Stimulated activated naive CD8-positive, alpha-beta T cell treated with anti-CD3 and anti-CD28 coated beads, Interleukin-15, amount 100 ng/mL, for 72 hours (primary cell): ENCODE data around the gene DCDC1.

Source experiments
- ATAC-seq: fragments of 150-1000 bp; cut with Tn5 transposase; 2 replicates; pipeline ENCODE4 v1.10.0; 2021; ENCODE audit warnings: mild to moderate bottlenecking, moderate library complexity
- DNase-seq, 2 donors: peaks; one replicate each; pipeline ENCODE4 v3.0.0; 2021 to 2022
- H3K27ac Mint-ChIP-seq, 2 donors: one replicate each; pipeline ENCODE4 v1.8.0; 2022; ENCODE audit warnings: mild to moderate bottlenecking in 2 of 2, mixed read lengths in 2 of 2, moderate library complexity in 2 of 2
- H3K27me3 Mint-ChIP-seq: one replicate; pipeline ENCODE4 v1.8.0; 2022; ENCODE audit warnings: mixed read lengths
- H3K4me1 Mint-ChIP-seq: one replicate; pipeline ENCODE4 v1.8.0; 2022; ENCODE audit warnings: mild to moderate bottlenecking, mixed read lengths
- H3K4me3 Mint-ChIP-seq, 2 donors: one replicate each; pipeline ENCODE4 v1.8.0; 2022; ENCODE audit warnings: mild to moderate bottlenecking in 2 of 2, mixed read lengths in 2 of 2, moderate library complexity in 1 of 2
- H3K9me3 Mint-ChIP-seq, 2 donors: one replicate each; pipeline ENCODE4 v1.8.0; 2022; ENCODE audit warnings: mixed read lengths in 2 of 2

Gene DCDC1

DNA sequence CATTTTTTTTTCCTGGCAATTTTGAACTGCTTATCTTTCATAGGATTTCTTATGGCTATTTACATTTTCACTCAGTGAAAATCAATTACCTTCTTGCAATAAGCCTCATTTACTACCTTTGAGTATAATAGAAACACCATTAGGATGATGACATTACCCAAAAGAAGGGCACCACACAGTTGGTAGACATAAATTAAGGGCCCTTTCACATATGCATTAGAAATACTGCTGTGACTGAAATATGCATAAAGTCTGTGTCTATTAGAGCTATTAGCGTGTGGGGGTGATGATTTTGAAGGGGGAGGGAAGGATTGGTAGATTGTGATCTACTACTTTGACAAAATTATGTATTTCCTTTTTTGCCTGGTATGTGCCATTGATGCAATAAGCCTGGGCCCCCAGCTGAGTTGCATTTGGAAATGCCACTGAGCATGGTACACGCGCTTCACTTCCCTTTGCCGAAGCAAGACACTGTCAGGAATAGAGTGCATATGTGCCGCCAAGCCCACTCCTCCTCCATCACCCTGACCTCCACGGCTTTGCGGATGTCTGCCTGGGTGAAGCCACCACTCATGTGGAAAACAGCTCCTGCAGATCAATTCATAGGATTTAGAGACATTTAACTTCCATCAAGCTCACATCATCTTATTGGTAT is 339.3 kb downstream of the DCDC1 start:
- H3K4me3 Mint-ChIP-seq, result no peak overlapping the region

GRCh38 chr11:31026315-31026714 is 343.2 kb downstream of the DCDC1 start:
- no peaks in the 10 kb centered on the region for H3K27me3 Mint-ChIP-seq

More for the DNA sequence above, 339.3 kb downstream of the DCDC1 start:
- Mint-ChIP-seq H3K27ac (no peak overlapping the region), H3K9me3 (no peaks in the 10 kb centered on the region), H3K27me3 (no peaks in the 10 kb centered on the region), H3K4me1 (no peaks in the 10 kb centered on the region)
- no peak for ATAC-seq
- no peak for DNase-seq

GRCh38 chr11:31022080-31022479 is 347.5 kb downstream of the DCDC1 start:
- Mint-ChIP-seq H3K9me3 (no peaks in the 10 kb centered on the region), H3K4me1 (no peaks in the 10 kb centered on the region), H3K27ac (no peak overlapping the region), H3K27me3 (no peaks in the 10 kb centered on the region), H3K4me3 (no peak overlapping the region)
- ATAC-seq, result no peak
- DNase-seq, result no peak

More at GRCh38 chr11:31026315-31026714, 343.2 kb downstream of the DCDC1 start:
- ATAC-seq (no peak), DNase-seq (no peak)
- Mint-ChIP-seq H3K4me3 (no peak overlapping the region), H3K4me1 (no peaks in the 10 kb centered on the region), H3K27ac (no peak overlapping the region), H3K9me3 (no peaks in the 10 kb centered on the region)

GRCh38 chr11:31019786-31020185 is 349.8 kb downstream of the DCDC1 start:
- ATAC-seq, result no peak
- H3K4me3 Mint-ChIP-seq, result no peak overlapping the region
- no peak overlapping the region for H3K27ac Mint-ChIP-seq
- no peaks in the 10 kb centered on the region for H3K27me3 Mint-ChIP-seq
- DNase-seq, result no peak
- H3K9me3 Mint-ChIP-seq, result no peaks in the 10 kb centered on the region
- H3K4me1 Mint-ChIP-seq, result no peaks in the 10 kb centered on the region

DNA sequence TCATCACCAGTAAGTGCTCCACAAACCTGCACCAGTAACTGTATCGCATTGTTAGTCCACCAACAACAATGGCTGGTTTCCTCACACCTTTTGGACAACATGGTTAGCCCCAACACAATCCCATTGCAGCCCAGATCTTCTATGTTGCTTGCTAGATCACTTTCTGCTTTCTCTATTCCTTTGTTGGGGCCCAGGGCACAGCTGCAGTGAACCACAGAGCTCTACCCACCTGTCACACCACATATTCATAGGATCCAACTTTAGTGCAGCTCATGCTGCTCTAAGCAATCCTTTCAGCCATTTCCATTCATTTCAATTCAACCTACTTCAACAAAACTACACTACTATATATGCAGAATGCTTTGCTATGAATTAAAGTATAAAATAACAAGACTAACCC is 364.3 kb downstream of the DCDC1 start:
- no peaks in the 10 kb centered on the region for H3K4me1 Mint-ChIP-seq

DNA sequence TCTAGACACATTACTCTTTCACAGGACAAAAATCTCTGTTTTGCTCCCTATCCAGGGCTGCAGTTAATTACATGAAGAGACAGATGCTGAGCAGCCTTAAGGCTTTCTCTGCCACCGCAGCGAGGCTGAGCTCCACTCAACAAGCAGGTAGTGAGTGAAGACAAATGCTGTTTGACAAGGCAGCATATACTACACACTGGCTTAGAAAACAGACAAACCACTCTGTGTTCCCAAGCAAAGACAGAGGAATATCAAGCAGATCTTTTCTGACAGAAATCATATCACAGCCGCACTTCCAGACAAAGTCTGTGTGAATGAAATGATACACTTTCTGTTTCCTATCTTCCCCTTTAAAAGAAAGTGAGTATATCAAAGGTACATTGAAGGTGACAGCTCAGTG is 368.1 kb downstream of the DCDC1 start:
- H3K27me3 Mint-ChIP-seq, result no peaks in the 10 kb centered on the region
- ATAC-seq (no peak), DNase-seq (no peak)
- no peak overlapping the region for H3K4me3 Mint-ChIP-seq
- no peaks in the 10 kb centered on the region for H3K4me1 Mint-ChIP-seq
- H3K27ac Mint-ChIP-seq, result no peak overlapping the region
- H3K9me3 Mint-ChIP-seq, result no peaks in the 10 kb centered on the region

More for the DNA sequence above, 364.3 kb downstream of the DCDC1 start:
- Mint-ChIP-seq H3K27me3 (no peaks in the 10 kb centered on the region), H3K27ac (no peak overlapping the region), H3K4me3 (no peak overlapping the region), H3K9me3 (no peaks in the 10 kb centered on the region)
- no peak for DNase-seq
- ATAC-seq, result no peak

GRCh38 chr11:31000381-31000780 is 369.2 kb downstream of the DCDC1 start:
- no peaks in the 10 kb centered on the region for H3K9me3 Mint-ChIP-seq
- no peaks in the 10 kb centered on the region for H3K27me3 Mint-ChIP-seq
- ATAC-seq (no peak), DNase-seq (no peak)
- H3K4me1 Mint-ChIP-seq, result no peaks in the 10 kb centered on the region
- no peak overlapping the region for H3K27ac Mint-ChIP-seq
- no peak overlapping the region for H3K4me3 Mint-ChIP-seq

DNA sequence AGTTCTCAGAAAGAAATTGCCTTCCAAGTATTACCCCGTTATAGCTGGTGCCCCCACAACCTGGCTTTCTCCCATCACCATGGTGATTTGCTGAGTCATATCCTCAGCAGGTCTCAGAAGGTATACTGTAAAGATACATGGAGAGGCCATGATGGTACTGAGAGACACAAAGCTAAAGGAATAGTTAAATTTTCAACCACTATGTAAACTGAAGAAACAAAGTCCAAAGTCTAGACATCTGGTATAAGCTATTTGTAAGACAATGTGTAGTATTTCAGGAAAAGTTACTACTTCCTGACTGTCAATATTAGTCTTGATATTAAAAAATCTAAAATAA is 377.1 kb downstream of the DCDC1 start:
- Mint-ChIP-seq H3K27me3 (no peaks in the 10 kb centered on the region), H3K4me1 (no peaks in the 10 kb centered on the region), H3K4me3 (no peak overlapping the region), H3K9me3 (no peaks in the 10 kb centered on the region), H3K27ac (no peak overlapping the region)
- ATAC-seq (peak; percentile 35), DNase-seq (no peak)

GRCh38 chr11:30991802-30992512 is 377.6 kb downstream of the DCDC1 start:
- ATAC-seq (no peak), DNase-seq (no peak)
- H3K27me3 Mint-ChIP-seq, result no peaks in the 10 kb centered on the region
- no peak overlapping the region for H3K27ac Mint-ChIP-seq
- no peak overlapping the region for H3K4me3 Mint-ChIP-seq
- no peaks in the 10 kb centered on the region for H3K9me3 Mint-ChIP-seq
- H3K4me1 Mint-ChIP-seq, result no peaks in the 10 kb centered on the region

DNA sequence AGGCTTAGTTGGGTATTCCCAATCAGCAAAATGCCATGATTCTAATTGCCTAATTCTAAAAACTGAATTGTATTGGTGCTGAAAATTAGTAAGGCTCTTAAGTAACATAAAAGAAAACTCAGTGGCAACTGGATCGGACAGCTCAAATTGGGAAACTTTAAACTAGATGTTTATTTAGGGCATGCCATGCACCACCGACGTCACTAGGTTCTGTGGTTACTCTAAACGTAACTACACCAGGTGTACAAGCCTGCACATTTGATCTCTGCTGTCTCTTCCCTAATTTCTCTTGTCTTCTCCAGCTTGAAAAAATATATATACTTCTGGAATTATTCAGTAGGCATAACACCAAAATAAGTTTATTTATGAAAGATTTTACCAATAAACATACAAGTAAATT is 378.2 kb downstream of the DCDC1 start:
- no peaks in the 10 kb centered on the region for H3K4me1 Mint-ChIP-seq
- no peaks in the 10 kb centered on the region for H3K27me3 Mint-ChIP-seq
- no peak for DNase-seq
- H3K9me3 Mint-ChIP-seq, result no peaks in the 10 kb centered on the region
- H3K4me3 Mint-ChIP-seq, result no peak overlapping the region
- no peak for ATAC-seq
- no peak overlapping the region for H3K27ac Mint-ChIP-seq

DNA sequence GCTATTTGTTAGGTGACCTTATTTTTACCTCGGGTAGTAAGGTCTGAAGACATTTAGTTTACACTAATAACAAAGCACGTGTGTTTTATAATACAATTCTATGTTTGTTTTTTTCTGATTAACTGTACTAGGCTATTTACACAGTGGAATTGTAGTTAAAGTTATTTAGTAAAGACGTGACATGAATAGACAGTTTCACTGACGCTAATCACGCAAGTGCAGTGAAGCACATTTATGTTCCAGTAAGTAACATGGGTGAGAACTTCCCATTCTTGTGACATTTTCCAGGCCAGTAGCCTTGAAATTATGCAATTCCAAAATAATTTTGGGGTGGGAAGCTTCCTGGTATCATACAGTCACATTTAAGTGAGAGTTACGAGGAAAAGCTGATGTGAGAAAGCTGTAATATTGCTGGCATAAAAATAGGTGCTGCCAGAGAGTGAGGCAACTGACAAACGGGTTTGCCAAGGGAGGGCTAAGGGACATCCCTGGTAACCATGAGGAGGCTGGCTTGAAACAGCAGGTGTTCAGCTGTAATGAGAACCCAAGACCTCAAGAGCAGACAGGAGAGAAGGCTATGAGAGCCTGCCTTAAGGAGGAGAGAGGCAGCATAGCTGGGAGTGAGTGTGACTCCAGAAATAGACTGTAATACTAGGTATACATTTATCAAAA is 378.8 kb downstream of the DCDC1 start:
- no peak overlapping the region for H3K4me3 Mint-ChIP-seq
- H3K9me3 Mint-ChIP-seq, result no peaks in the 10 kb centered on the region
- H3K27ac Mint-ChIP-seq, result no peak overlapping the region
- no peaks in the 10 kb centered on the region for H3K4me1 Mint-ChIP-seq
- DNase-seq, result no peak
- no peak for ATAC-seq
- no peaks in the 10 kb centered on the region for H3K27me3 Mint-ChIP-seq

- Mint-ChIP-seq H3K4me3 (no peak overlapping the region), H3K4me1 (no peaks in the 10 kb centered on the region), H3K27me3 (no peaks in the 10 kb centered on the region), H3K27ac (no peak overlapping the region), H3K9me3 (no peaks in the 10 kb centered on the region)
- DNase-seq (no peak), ATAC-seq (no peak)
Observed at GRCh38 chr11:30987819-30988218, 381.7 kb downstream of the DCDC1 start.

DNA sequence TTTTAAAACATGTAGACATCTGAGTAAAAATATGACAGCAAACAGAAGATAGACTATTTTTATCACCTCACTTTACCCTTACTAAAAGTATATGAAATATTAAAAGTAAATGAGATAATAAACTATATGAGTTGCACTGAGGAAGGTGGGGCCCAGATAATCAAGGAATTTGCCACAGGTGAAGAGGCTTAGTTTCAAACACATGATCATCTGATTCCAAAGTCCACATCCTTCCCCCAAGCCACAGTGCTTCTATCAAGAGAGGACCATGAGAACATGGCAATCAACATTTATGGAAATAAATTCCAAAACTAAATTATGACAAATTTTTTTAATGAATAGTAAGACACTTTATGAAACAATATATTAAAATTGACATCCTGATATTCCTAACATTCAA is 384.0 kb downstream of the DCDC1 start:
- DNase-seq, result no peak
- H3K4me1 Mint-ChIP-seq, result no peaks in the 10 kb centered on the region
- H3K27me3 Mint-ChIP-seq, result no peaks in the 10 kb centered on the region
- H3K27ac Mint-ChIP-seq, result no peak overlapping the region
- H3K4me3 Mint-ChIP-seq, result no peak overlapping the region
- ATAC-seq, result no peak
- H3K9me3 Mint-ChIP-seq, result no peaks in the 10 kb centered on the region

GRCh38 chr11:30984827-30985226 is 384.7 kb downstream of the DCDC1 start:
- H3K4me3 Mint-ChIP-seq, result no peak overlapping the region
- DNase-seq (no peak), ATAC-seq (no peak)
- H3K9me3 Mint-ChIP-seq, result no peaks in the 10 kb centered on the region
- no peak overlapping the region for H3K27ac Mint-ChIP-seq
- H3K27me3 Mint-ChIP-seq, result no peaks in the 10 kb centered on the region
- H3K4me1 Mint-ChIP-seq, result no peaks in the 10 kb centered on the region

DNA sequence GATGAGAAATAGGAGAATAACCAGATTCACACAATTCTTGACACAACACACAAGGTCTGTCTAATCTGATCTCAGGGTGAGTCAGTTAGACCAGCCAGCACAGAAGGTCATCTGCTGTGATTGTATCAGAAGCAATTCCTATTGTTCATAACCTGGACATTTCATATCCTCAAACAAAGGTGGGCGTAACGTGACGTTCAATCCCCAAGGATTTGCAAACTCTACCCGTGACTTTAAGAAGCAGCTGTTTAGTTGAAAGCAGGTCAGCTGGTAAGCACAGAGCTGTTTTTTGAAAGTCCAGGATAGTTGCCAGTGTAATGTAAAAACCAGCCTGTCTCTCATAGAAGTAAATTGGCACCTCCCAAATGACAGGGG is 385.1 kb downstream of the DCDC1 start:
- no peak for ATAC-seq
- no peak overlapping the region for H3K4me3 Mint-ChIP-seq
- no peaks in the 10 kb centered on the region for H3K4me1 Mint-ChIP-seq
- no peaks in the 10 kb centered on the region for H3K27me3 Mint-ChIP-seq
- no peak overlapping the region for H3K27ac Mint-ChIP-seq
- no peaks in the 10 kb centered on the region for H3K9me3 Mint-ChIP-seq
- no peak for DNase-seq

- no peaks in the 10 kb centered on the region for H3K4me1 Mint-ChIP-seq
- no peaks in the 10 kb centered on the region for H3K27me3 Mint-ChIP-seq
- H3K9me3 Mint-ChIP-seq, result no peaks in the 10 kb centered on the region
- H3K27ac Mint-ChIP-seq, result no peak overlapping the region
- DNase-seq (no peak), ATAC-seq (no peak)
- no peak overlapping the region for H3K4me3 Mint-ChIP-seq
Observed at GRCh38 chr11:30983776-30984441, 385.6 kb downstream of the DCDC1 start.
